Keratinocyte (primary cell): ENCODE measurements around the gene SLC35G1. TPM values are rescaled to one million over a fixed set of nuclear protein-coding genes. Genes with fewer than 3 reads are reported as not detected.

Experiments
- DNase-seq: peaks from one replicate; pipeline ENCODE4 v3.0.0-alpha.2; 2011; ENCODE audit warnings: low read depth, missing footprints, low spot score
- FAIRE-seq: peaks from 2 replicates; lab custom pipeline; 2011; peaks lifted over from hg19 to GRCh38; lab: Jason Lieb, UNC
- H2AFZ ChIP-seq: 2 replicates; pipeline ENCODE4 v1.6.0; 2012; ENCODE audit warnings: low read length, control low read depth, inconsistent platforms; ENCODE audit not compliant: control insufficient read depth
- H3K27ac ChIP-seq: 2 replicates; pipeline ENCODE4 v1.5.1; 2011; ENCODE audit warnings: low read length; ENCODE audit not compliant: control insufficient read depth, insufficient read depth
- H3K27me3 ChIP-seq: 3 replicates; pipeline ENCODE4 v1.6.0; 2011; ENCODE audit warnings: low read length; ENCODE audit not compliant: control insufficient read depth, insufficient read depth; ENCODE audit errors: extremely low read depth
- H3K36me3 ChIP-seq, 2 experiments: 2 replicates in 1 of 2; 3 replicates in 1 of 2; pipeline ENCODE4 v1.5.1; 2011; ENCODE audit warnings: low read length in 2 of 2, mild to moderate bottlenecking in 1 of 2; ENCODE audit not compliant: control insufficient read depth in 2 of 2, insufficient read depth in 2 of 2; ENCODE audit errors: extremely low read depth in 1 of 2
- H3K4me1 ChIP-seq: 3 replicates; pipeline ENCODE4 v1.5.1; 2011; ENCODE audit warnings: low read length; ENCODE audit not compliant: control insufficient read depth, insufficient read depth; ENCODE audit errors: extremely low read depth
- H3K4me2 ChIP-seq: 3 replicates; pipeline ENCODE4 v1.6.0; 2011; ENCODE audit warnings: low read depth, low read length; ENCODE audit not compliant: control insufficient read depth, insufficient read depth; ENCODE audit errors: extremely low read depth
- H3K4me3 ChIP-seq, 3 experiments: fragments of 200-600 bp in 1 of 3; sonication (generic) in 1 of 3; 2 replicates in 2 of 3; 3 replicates in 1 of 3; pipeline ENCODE4 v1.5.1; 2011 to 2016; ENCODE audit warnings: low read length in 3 of 3, mild to moderate bottlenecking in 3 of 3, control low read depth in 2 of 3, inconsistent platforms in 1 of 3, low read depth in 1 of 3, mixed read lengths in 1 of 3, mixed run types in 1 of 3, moderate library complexity in 1 of 3; ENCODE audit not compliant: control insufficient read depth in 2 of 3, insufficient read depth in 2 of 3; ENCODE audit errors: extremely low read depth in 1 of 3
- H3K79me2 ChIP-seq: 2 replicates; pipeline ENCODE4 v1.6.0; 2012; ENCODE audit warnings: low read length; ENCODE audit not compliant: control insufficient read depth, insufficient read depth
- H3K9ac ChIP-seq: 3 replicates; pipeline ENCODE4 v1.6.0; 2011; ENCODE audit warnings: low read length; ENCODE audit not compliant: control insufficient read depth, insufficient read depth; ENCODE audit errors: extremely low read depth
- H3K9me1 ChIP-seq: 3 replicates; pipeline ENCODE4 v1.6.0; 2011; ENCODE audit warnings: low read length; ENCODE audit not compliant: control insufficient read depth, insufficient read depth; ENCODE audit errors: extremely low read depth
- H3K9me3 ChIP-seq: 2 replicates; pipeline ENCODE4 v1.5.1; 2012; ENCODE audit warnings: low read depth, low read length; ENCODE audit not compliant: control insufficient read depth
- H4K20me1 ChIP-seq: 3 replicates; pipeline ENCODE4 v1.6.0; 2011; ENCODE audit warnings: low read length; ENCODE audit not compliant: control insufficient read depth, insufficient read depth; ENCODE audit errors: extremely low read depth
- CTCF ChIP-seq, 3 experiments: IDR thresholded peaks in 1 of 3; conservative IDR thresholded peaks in 1 of 3; optimal IDR thresholded peaks in 1 of 3; 2 replicates in 2 of 3; 3 replicates in 1 of 3; pipeline versions ENCODE3 to v1.5.1; 2011; ENCODE audit warnings: low read length in 3 of 3, mild to moderate bottlenecking in 3 of 3, moderate library complexity in 2 of 3, control low read depth in 1 of 3, inconsistent platforms in 1 of 3; ENCODE audit not compliant: insufficient read depth in 2 of 3; ENCODE audit errors: extremely low read depth in 1 of 3
- EZH2 ChIP-seq: IDR thresholded peaks from one replicate; pipeline ENCODE4 v1.6.1; 2012; ENCODE audit warnings: inconsistent platforms, mild to moderate bottlenecking, low read length, moderate library complexity
- dilution Hi-C: fragments of 300-500 bp; cut with MboI; formaldehyde crosslinking; loops from one replicate; pipeline ENCODE4 v1.7.0; 2020; ENCODE audit warnings: low sequenced_read_pairs; ENCODE audit not compliant: extremely low pct_ligation_motif_present
- polyA plus RNA-seq, 5 experiments: library from polyadenylated mRNA; depleted of rRNA in 3 of 5; stranded (reverse) in 3 of 5; stranded (forward) in 1 of 5; unstranded in 1 of 5; fragments of >200 nt; gene quantifications; 1 replicate in 1 of 5; 2 replicates in 3 of 5; 3 replicates in 1 of 5; pipeline versions ENCODE4 v1.2.1 to v1.2.3, GENCODE V29; 2011 to 2012; ENCODE audit warnings: missing spikeins in 2 of 5, low read depth in 1 of 5, low replicate concordance in 1 of 5

SLC35G1 gene
- polyA plus RNA-seq, 1 donor (not counting 4 experiments of a cell fraction or from before 2014, with no cell fraction given): 5.9 TPM

GRCh38 chr10:93938140-93938539 lies 44.4 kb downstream of the SLC35G1 start:
- Histone ChIP-seq H3K4me2 (no peak overlapping the region), H3K79me2 (no peaks in the 10 kb centered on the region), H2AFZ (no peak overlapping the region), H3K27ac (no peak overlapping the region), H3K9ac (no peak overlapping the region), H3K9me1 (no peaks in the 10 kb centered on the region), H3K4me1 (no peaks in the 10 kb centered on the region), H3K9me3 (no peaks in the 10 kb centered on the region), H3K27me3 (no peaks in the 10 kb centered on the region), H4K20me1 (no peaks in the 10 kb centered on the region), H3K4me3 (no peak overlapping the region), H3K36me3 (no peaks in the 10 kb centered on the region)
- TF ChIP-seq CTCF (optimal IDR thresholded peaks at IDR 0.05 in 1 of 3, IDR thresholded peaks at IDR 0.05 in 1 of 3, conservative IDR thresholded peaks at IDR 0.05 in 1 of 3; ENCODE audit: extremely low read depth in 1 of 3, insufficient read depth in 2 of 3, low read length in 3 of 3): no peak
- TF ChIP-seq EZH2: no peak
- no peak for FAIRE-seq
- dilution Hi-C loops: no loop called here
- no peak for DNase-seq

GRCh38 chr10:93940881-93941280 lies 47.1 kb downstream of the SLC35G1 start:
- Histone ChIP-seq H3K4me3 (no peak overlapping the region), H3K9ac (no peak overlapping the region), H3K36me3 (no peaks in the 10 kb centered on the region), H3K9me1 (no peaks in the 10 kb centered on the region), H3K4me1 (no peaks in the 10 kb centered on the region), H3K27ac (no peak overlapping the region), H3K27me3 (no peaks in the 10 kb centered on the region), H3K79me2 (no peaks in the 10 kb centered on the region), H4K20me1 (no peaks in the 10 kb centered on the region), H3K9me3 (no peaks in the 10 kb centered on the region), H3K4me2 (no peak overlapping the region), H2AFZ (no peak overlapping the region)
- dilution Hi-C loops: no loop called here
- DNase-seq (no peak), FAIRE-seq (no peak)
- TF ChIP-seq CTCF (optimal IDR thresholded peaks at IDR 0.05 in 1 of 3, IDR thresholded peaks at IDR 0.05 in 1 of 3, conservative IDR thresholded peaks at IDR 0.05 in 1 of 3; ENCODE audit: extremely low read depth in 1 of 3, insufficient read depth in 2 of 3, low read length in 3 of 3) (no peak), EZH2 (no peak)
